Measurements from ENCODE around the gene C5orf24. TPM values are rescaled to one million over a fixed set of nuclear protein-coding genes. Genes with fewer than 3 reads are reported as not detected.
A peak's percentile ranks its signal among the peaks of the same experiment; 100 is the strongest.

C5orf24 gene
- total RNA-seq, 1 experiment from 2014 or later = 67.6 TPM

DNA sequence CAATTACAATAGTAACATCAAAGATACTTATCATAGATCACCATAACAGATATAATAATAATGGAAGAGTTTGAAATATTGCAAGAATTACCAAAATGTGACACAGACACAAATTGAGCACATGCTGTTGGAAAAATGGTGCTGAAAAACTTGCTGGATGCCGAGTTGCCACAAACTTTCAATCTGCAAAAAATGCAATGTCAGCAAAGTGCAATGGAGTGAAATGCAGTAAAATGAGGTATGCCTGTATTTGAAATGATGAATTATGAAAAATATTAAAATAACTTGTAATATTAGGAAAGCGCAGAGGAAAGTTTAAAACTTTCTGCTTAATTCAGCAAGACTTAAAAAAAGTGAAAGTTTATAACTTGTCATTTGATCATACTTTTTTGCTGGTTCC lies 47.2 kb downstream of the C5orf24 start:
- ChIA-PET POLR2A (ENCODE audit: low non-redundant PET) (no interaction called here), CTCF (no interaction called here)
- intact Hi-C loops (cut with micrococcal nuclease; ENCODE audit: unreplicated experiment) = no loop called here
- no peaks in the 10 kb centered on the region for H3K4me1 ChIP-seq (ENCODE audit: insufficient read depth, low read length, poor library complexity, severe bottlenecking)
- H3K4me3 ChIP-seq (ENCODE audit: low read depth, low read length, poor library complexity, severe bottlenecking) = no peak overlapping the region
- peaks cover 3% of the 10 kb centered on the region for H3K36me3 ChIP-seq (ENCODE audit: insufficient read depth, low read length, poor library complexity, severe bottlenecking)
- H3K27ac ChIP-seq (ENCODE audit: low read depth, low read length, poor library complexity, severe bottlenecking) = no peak overlapping the region
- TF ChIP-seq EZH2 (IDR thresholded peaks at IDR 0.05; ENCODE audit: borderline replicate concordance, low read depth, low read length, poor library complexity, severe bottlenecking) = no peak
- TF ChIP-seq, protein P1, sequence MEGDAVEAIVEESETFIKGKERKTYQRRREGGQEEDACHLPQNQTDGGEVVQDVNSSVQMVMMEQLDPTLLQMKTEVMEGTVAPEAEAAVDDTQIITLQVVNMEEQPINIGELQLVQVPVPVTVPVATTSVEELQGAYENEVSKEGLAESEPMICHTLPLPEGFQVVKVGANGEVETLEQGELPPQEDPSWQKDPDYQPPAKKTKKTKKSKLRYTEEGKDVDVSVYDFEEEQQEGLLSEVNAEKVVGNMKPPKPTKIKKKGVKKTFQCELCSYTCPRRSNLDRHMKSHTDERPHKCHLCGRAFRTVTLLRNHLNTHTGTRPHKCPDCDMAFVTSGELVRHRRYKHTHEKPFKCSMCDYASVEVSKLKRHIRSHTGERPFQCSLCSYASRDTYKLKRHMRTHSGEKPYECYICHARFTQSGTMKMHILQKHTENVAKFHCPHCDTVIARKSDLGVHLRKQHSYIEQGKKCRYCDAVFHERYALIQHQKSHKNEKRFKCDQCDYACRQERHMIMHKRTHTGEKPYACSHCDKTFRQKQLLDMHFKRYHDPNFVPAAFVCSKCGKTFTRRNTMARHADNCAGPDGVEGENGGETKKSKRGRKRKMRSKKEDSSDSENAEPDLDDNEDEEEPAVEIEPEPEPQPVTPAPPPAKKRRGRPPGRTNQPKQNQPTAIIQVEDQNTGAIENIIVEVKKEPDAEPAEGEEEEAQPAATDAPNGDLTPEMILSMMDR (conservative IDR thresholded peaks at IDR 0.05; ENCODE audit: low read depth, low read length) = no peak
- no peaks in the 10 kb centered on the region for H3K9me3 ChIP-seq (ENCODE audit: low read depth, low read length, poor library complexity, severe bottlenecking)
- DNase-seq (ENCODE audit: low spot score) = no peak
- BruUV-seq (replicated peaks) = no TSS peak
- no peaks in the 10 kb centered on the region for H3K27me3 ChIP-seq (replicated peaks; ENCODE audit: insufficient read depth, low read depth, low read length, poor library complexity)

DNA sequence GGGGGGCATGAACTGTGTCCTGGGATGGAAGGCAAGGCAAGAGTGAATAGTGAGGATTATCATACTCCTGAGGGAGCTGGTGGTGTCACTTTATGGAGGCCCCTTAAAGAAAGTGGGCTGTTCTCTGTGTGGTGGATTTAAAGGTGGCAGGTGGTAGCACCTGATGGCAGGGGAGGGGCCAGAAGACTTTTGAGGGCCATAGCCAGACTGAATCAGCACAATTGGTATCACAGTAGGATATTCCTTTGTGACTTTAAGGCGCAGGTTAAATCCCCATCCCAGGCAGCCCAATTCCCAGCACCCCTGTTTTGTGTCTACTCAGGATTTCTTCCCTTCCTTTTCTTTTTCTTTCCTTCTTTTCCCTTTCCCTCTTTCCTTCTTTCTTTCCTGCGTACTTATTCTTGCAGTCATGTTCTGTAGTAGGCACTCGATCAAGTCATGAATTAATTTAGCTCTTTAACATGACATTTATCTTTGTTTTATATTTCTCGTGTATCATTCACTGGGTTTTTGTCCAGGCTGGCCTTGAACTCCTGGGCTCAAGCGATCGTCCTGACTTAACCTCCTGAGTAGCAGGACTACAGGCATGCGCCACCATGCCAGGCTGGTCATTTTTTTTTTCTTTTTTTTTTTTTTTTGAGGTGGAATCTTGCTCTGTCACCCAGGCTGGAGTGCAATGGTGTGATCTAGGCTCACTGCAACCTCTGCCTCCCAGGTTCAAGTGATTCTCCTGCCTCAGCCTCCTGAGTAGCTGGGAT lies 48.2 kb downstream of the C5orf24 start:
- H3K4me1 ChIP-seq (ENCODE audit: insufficient read depth, low read length, poor library complexity, severe bottlenecking) = no peaks in the 10 kb centered on the region
- no peak overlapping the region for H3K27ac ChIP-seq (ENCODE audit: low read depth, low read length, poor library complexity, severe bottlenecking)
- intact Hi-C loops (cut with micrococcal nuclease; ENCODE audit: unreplicated experiment) = no loop called here
- ChIA-PET POLR2A (ENCODE audit: low non-redundant PET) (no interaction called here), CTCF (no interaction called here)
- peaks cover 3% of the 10 kb centered on the region for H3K36me3 ChIP-seq (ENCODE audit: insufficient read depth, low read length, poor library complexity, severe bottlenecking)
- no peak overlapping the region for H3K4me3 ChIP-seq (ENCODE audit: low read depth, low read length, poor library complexity, severe bottlenecking)
- TF ChIP-seq EZH2 (IDR thresholded peaks at IDR 0.05; ENCODE audit: borderline replicate concordance, low read depth, low read length, poor library complexity, severe bottlenecking) = no peak
- TF ChIP-seq, protein P1 (conservative IDR thresholded peaks at IDR 0.05; ENCODE audit: low read depth, low read length) = no peak
- BruUV-seq (replicated peaks) = no TSS peak
- no peak for DNase-seq (ENCODE audit: low spot score)
- H3K27me3 ChIP-seq (replicated peaks; ENCODE audit: insufficient read depth, low read depth, low read length, poor library complexity) = no peaks in the 10 kb centered on the region
- no peaks in the 10 kb centered on the region for H3K9me3 ChIP-seq (ENCODE audit: low read depth, low read length, poor library complexity, severe bottlenecking)

DNA sequence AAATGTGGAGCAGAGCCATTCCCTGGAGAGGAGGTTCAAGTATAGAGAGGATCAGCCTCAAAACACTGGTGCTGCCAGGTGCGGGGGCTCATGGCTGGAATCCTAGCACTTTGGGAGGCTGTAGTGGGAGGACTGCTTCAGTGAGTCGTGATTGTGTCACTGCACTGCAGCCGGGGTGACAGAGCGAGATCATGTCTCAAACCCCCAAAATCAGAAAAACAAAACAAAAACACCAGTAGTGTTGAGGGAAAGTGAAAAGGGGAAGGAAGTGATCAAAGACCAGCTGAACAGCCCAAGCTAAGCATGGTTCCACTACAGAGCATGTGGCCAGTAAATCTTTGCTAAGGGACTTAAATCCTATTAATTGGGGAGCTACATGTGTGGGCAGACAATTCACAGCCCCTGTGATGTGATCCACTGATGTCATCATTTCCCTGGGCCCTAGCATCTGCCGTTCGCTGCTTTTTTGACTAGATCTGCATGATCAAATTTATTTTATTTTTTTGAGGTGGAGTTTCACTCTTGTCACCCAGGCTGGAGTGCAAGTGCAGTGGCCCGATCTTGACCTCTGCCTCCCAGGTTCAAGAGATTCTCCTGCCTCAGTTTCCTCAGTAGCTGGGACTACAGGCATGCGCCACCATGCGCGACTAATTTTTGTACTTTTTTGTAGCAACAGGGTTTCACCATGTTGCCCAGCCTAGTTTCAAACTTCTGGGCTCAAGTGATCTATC lies 56.5 kb downstream of the C5orf24 start:
- ChIA-PET CTCF (no interaction called here), POLR2A (ENCODE audit: low non-redundant PET) (no interaction called here)
- Histone ChIP-seq H3K27ac (ENCODE audit: low read depth, low read length, poor library complexity, severe bottlenecking) (peak overlapping the region; percentile 31), H3K4me3 (ENCODE audit: low read depth, low read length, poor library complexity, severe bottlenecking) (no peak overlapping the region), H3K36me3 (ENCODE audit: insufficient read depth, low read length, poor library complexity, severe bottlenecking) (no peaks in the 10 kb centered on the region), H3K27me3 (replicated peaks; ENCODE audit: insufficient read depth, low read depth, low read length, poor library complexity) (no peaks in the 10 kb centered on the region), H3K9me3 (ENCODE audit: low read depth, low read length, poor library complexity, severe bottlenecking) (no peaks in the 10 kb centered on the region), H3K4me1 (ENCODE audit: insufficient read depth, low read length, poor library complexity, severe bottlenecking) (peaks cover 7% of the 10 kb centered on the region)
- no peak for TF ChIP-seq EZH2 (IDR thresholded peaks at IDR 0.05; ENCODE audit: borderline replicate concordance, low read depth, low read length, poor library complexity, severe bottlenecking)
- TF ChIP-seq, protein P1 (conservative IDR thresholded peaks at IDR 0.05; ENCODE audit: low read depth, low read length) = no peak
- BruUV-seq (replicated peaks) = no TSS peak
- intact Hi-C loops (cut with micrococcal nuclease; ENCODE audit: unreplicated experiment) = no loop called here
- peak; percentile 12 for DNase-seq (ENCODE audit: low spot score)

All from A673 (cell line).